Gastroesophageal sphincter (tissue), 4 donors: Measurements from ENCODE around the gene ROBO1. TPM values are rescaled to one million over a fixed set of nuclear protein-coding genes. Genes with fewer than 3 reads are reported as not detected.
"Not testable (repeated sequence)": the region's sequence is repeated elsewhere in the genome, so short reads cannot be mapped to it uniquely, and the experiment has no call there.

Experiments used
- ATAC-seq: fragments of 150-250 bp; one replicate; pipeline ENCODE4 v1.9.1; 2016; ENCODE audit warnings: mild to moderate bottlenecking, moderate library complexity
- H3K27ac ChIP-seq, 4 donors: fragments of 200-600 bp; sonication (generic) in 3 of 4; 1 replicate in 3 of 4; 2 replicates in 1 of 4; pipeline ENCODE4 v1.5.1; 2016 to 2019
- H3K27me3 ChIP-seq: fragments of 200-600 bp; sonication (generic); one replicate; pipeline ENCODE4 v1.5.1; 2019
- H3K36me3 ChIP-seq, 2 donors: fragments of 200-600 bp; sonication (generic); one replicate each; pipeline ENCODE4 v1.5.1; 2019; ENCODE audit warnings: control low read depth in 1 of 2
- H3K4me1 ChIP-seq, 3 donors: fragments of 200-600 bp; sonication (generic); 1 replicate in 2 of 3; 2 replicates in 1 of 3; pipeline ENCODE4 v1.5.1; 2016 to 2019; ENCODE audit warnings: control low read depth in 2 of 3
- H3K4me3 ChIP-seq, 2 donors: fragments of 200-600 bp; sonication (generic); one replicate each; pipeline ENCODE4 v1.5.1; 2019; ENCODE audit warnings: mild to moderate bottlenecking in 1 of 2, moderate library complexity in 1 of 2
- H3K9me3 ChIP-seq, 3 donors: fragments of 200-600 bp; sonication (generic); one replicate each; pipeline ENCODE4 v1.5.1; 2017 to 2019; ENCODE audit warnings: control low read depth in 2 of 3
- CTCF ChIP-seq, 4 experiments: fragments of 200-600 bp in 2 of 4; fragments of 450-650 bp in 2 of 4; sonication (generic) in 1 of 4; IDR thresholded peaks; one replicate each; pipeline ENCODE4 v1.5.1; 2017 to 2019; ENCODE audit warnings: antibody characterized with exemption in 4 of 4, mild to moderate bottlenecking in 2 of 4, moderate library complexity in 2 of 4
- EP300 ChIP-seq: sonication (generic); formaldehyde crosslinking; IDR thresholded peaks from one replicate; pipeline ENCODE4 v1.6.1; 2017; ENCODE audit warnings: antibody characterized with exemption, mild to moderate bottlenecking
- POLR2A ChIP-seq, 2 donors: fragments of 450-650 bp; IDR thresholded peaks; one replicate each; pipeline ENCODE4 v1.6.1; 2017; ENCODE audit warnings: antibody characterized with exemption in 2 of 2, mild to moderate bottlenecking in 2 of 2, moderate library complexity in 1 of 2
- POLR2AphosphoS5 ChIP-seq: sonication (generic); formaldehyde crosslinking; IDR thresholded peaks from one replicate; pipeline ENCODE4 v1.6.1; 2017; ENCODE audit warnings: antibody characterized with exemption
- WGBS, 2 donors: methylation state at CpG; one replicate each; pipeline ENCODE4 v1.1.5; 2018; ENCODE audit warnings: low coverage in 1 of 2; 5-methylcytosine and 5-hydroxymethylcytosine counted together
- total RNA-seq, 4 donors: library from RNA; depleted of rRNA; stranded (reverse); fragments of >200 nt; gene quantifications; one replicate each; pipeline ENCODE4 v1.1.0, GENCODE V29; 2016

ROBO1 gene
- total RNA-seq, 4 donors from 2014 or later, result 9.7 to 15.3 (median 12.9) TPM

- no peak overlapping the region for H3K4me3 ChIP-seq
- TF ChIP-seq EP300, result no peak
- TF ChIP-seq CTCF (IDR thresholded peaks at IDR 0.05), result no peak
- TF ChIP-seq POLR2A (IDR thresholded peaks at IDR 0.05), result no peak
- TF ChIP-seq POLR2AphosphoS5, result no peak
- no peaks in the 10 kb centered on the region for H3K27me3 ChIP-seq
- 60 to 62% methylated on average over 2 of the region's 2 CpGs for WGBS, 2 donors
- H3K27ac ChIP-seq, result no peak overlapping the region
- no peaks in the 10 kb centered on the region for H3K36me3 ChIP-seq
- no peaks in the 10 kb centered on the region for H3K4me1 ChIP-seq
- H3K9me3 ChIP-seq, result no peaks in the 10 kb centered on the region
- ATAC-seq, result no peak
Observed at GRCh38 chr3:79809106-79809505, 41.3 kb upstream of the ROBO1 start.

- 38 to 43% methylated on average over 2 of the region's 2 CpGs for WGBS, 2 donors
- Histone ChIP-seq H3K27me3 (no peaks in the 10 kb centered on the region), H3K36me3 (no peaks in the 10 kb centered on the region), H3K27ac (no peak overlapping the region), H3K9me3 (no peaks in the 10 kb centered on the region), H3K4me3 (no peak overlapping the region), H3K4me1 (no peaks in the 10 kb centered on the region)
- TF ChIP-seq POLR2A (IDR thresholded peaks at IDR 0.05) (no peak), EP300 (no peak), POLR2AphosphoS5 (no peak), CTCF (IDR thresholded peaks at IDR 0.05) (no peak)
- no peak for ATAC-seq
Observed at GRCh38 chr3:79808515-79808914, 40.7 kb upstream of the ROBO1 start.

- H3K9me3 ChIP-seq, H3K4me1 ChIP-seq, H3K36me3 ChIP-seq, H3K27ac ChIP-seq, H3K27me3 ChIP-seq, ATAC-seq, H3K4me3 ChIP-seq: not testable (repeated sequence)
- WGBS, 2 donors, result 85% methylated on average over 3 of the region's 4 CpGs; no CpG with 5 or more reads in 1 of the 2 donors
Observed at GRCh38 chr3:79790177-79790576, 22.4 kb upstream of the ROBO1 start.

- Histone ChIP-seq H3K4me3 (no peak overlapping the region), H3K4me1 (no peaks in the 10 kb centered on the region), H3K36me3 (no peaks in the 10 kb centered on the region), H3K9me3 (no peaks in the 10 kb centered on the region), H3K27ac (no peak overlapping the region), H3K27me3 (peaks cover 7% of the 10 kb centered on the region)
- 100% methylated on average over 1 of the region's 5 CpGs; no CpG with 5 or more reads in 1 of the 2 donors for WGBS, 2 donors
- no peak for ATAC-seq
- TF ChIP-seq POLR2A (IDR thresholded peaks at IDR 0.05) (no peak), POLR2AphosphoS5 (no peak), CTCF (IDR thresholded peaks at IDR 0.05) (no peak), EP300 (no peak)
Observed at GRCh38 chr3:79773291-79773690, 5.5 kb upstream of the ROBO1 start.

GRCh38 chr3:79769229-79769628 is 1.4 kb upstream of the ROBO1 start:
- H3K27ac ChIP-seq, result no peak overlapping the region
- ATAC-seq, result no peak
- TF ChIP-seq EP300 (no peak), POLR2AphosphoS5 (no peak), POLR2A (IDR thresholded peaks at IDR 0.05) (no peak), CTCF (IDR thresholded peaks at IDR 0.05) (no peak)
- WGBS, 2 donors, result 46 to 49% methylated on average over 3 of the region's 3 CpGs
- H3K27me3 ChIP-seq, result peaks cover 40% of the 10 kb centered on the region
- no peaks in the 10 kb centered on the region for H3K9me3 ChIP-seq
- H3K4me3 ChIP-seq, result no peak overlapping the region
- no peaks in the 10 kb centered on the region for H3K36me3 ChIP-seq
- H3K4me1 ChIP-seq, result peaks cover 0 to 19% (median 0%) of the 10 kb centered on the region in 3 donors
